Astrocyte of the cerebellum (primary cell): Measurements from ENCODE around the gene LZTS2.

ENCODE experiments used
- DNase-seq: peaks from one replicate; pipeline ENCODE4 v3.0.0-alpha.2; 2011; ENCODE audit warnings: low read depth
- H3K4me3 ChIP-seq: 2 replicates; pipeline ENCODE4 v1.5.1; 2011; ENCODE audit warnings: mild to moderate bottlenecking, low read depth, low read length, moderate library complexity
- in situ Hi-C: cut with HindIII; loops from 2 replicates; pipeline ENCODE4 v1.10.0; 2017; ENCODE audit warnings: low sequenced_read_pairs
- TF ChIP-seq, protein P1 (sequence below): IDR thresholded peaks from 2 replicates; pipeline ENCODE4 v1.5.1; 2012; ENCODE audit warnings: low read length, low read depth, moderate library complexity, mild to moderate bottlenecking; ENCODE audit errors: missing control alignments

LZTS2 gene

DNA sequence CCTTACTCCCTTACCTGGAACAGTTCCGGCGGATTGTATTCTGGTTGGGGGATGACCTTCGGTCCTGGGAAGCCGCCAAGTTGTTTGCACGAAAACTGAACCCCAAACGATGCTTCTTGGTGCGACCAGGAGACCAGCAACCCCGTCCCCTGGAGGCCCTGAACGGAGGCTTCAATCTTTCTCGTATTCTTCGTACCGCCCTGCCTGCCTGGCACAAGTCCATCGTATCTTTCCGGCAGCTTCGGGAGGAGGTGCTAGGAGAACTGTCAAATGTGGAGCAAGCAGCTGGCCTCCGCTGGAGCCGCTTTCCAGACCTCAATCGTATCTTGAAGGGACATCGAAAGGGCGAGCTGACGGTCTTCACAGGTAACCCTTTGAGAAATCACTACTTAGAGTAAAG lies 10.5 kb upstream of the LZTS2 start:
- DNase-seq = no peak
- H3K4me3 ChIP-seq = no peak overlapping the region
- in situ Hi-C loops = no loop called here
- TF ChIP-seq, protein P1, sequence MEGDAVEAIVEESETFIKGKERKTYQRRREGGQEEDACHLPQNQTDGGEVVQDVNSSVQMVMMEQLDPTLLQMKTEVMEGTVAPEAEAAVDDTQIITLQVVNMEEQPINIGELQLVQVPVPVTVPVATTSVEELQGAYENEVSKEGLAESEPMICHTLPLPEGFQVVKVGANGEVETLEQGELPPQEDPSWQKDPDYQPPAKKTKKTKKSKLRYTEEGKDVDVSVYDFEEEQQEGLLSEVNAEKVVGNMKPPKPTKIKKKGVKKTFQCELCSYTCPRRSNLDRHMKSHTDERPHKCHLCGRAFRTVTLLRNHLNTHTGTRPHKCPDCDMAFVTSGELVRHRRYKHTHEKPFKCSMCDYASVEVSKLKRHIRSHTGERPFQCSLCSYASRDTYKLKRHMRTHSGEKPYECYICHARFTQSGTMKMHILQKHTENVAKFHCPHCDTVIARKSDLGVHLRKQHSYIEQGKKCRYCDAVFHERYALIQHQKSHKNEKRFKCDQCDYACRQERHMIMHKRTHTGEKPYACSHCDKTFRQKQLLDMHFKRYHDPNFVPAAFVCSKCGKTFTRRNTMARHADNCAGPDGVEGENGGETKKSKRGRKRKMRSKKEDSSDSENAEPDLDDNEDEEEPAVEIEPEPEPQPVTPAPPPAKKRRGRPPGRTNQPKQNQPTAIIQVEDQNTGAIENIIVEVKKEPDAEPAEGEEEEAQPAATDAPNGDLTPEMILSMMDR = no peak

DNA sequence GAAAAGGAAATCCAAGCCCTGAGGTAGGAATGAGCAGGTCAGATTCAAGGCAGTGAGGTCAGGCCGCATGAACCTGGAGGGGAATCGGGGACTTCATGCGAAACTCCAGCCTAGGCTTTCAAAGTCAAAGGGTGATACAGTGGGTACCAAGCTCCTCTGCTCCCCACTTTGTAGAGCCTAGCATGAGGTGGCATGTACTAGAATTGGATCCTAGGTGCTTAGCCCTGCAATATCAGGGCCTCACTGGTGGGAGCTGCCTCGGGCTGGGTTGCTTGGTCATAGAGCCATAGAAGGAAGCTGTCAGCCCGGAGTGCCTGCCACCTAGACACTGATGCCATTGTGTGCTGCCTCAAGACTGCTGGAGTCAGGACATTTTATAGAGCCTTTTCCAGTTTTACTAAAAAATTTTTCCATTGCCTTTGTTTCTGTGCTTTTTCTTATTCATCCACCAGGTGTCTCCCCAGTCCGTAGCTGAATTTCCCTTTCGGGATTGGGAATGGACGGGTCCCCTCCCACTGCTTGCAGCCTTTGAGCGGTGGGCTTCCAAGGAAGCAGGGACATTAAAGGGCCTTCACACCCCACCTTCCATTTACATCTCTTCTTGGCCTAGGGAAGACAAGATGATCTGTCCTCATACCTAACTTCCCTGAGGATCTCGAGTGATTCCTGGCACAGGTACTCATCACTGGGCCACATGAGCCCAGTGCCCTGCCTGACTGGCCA lies 5.5 kb upstream of the LZTS2 start:
- DNase-seq = no peak
- in situ Hi-C loops = no loop called here
- H3K4me3 ChIP-seq = no peak overlapping the region
- TF ChIP-seq, protein P1 = peak; percentile 71

DNA sequence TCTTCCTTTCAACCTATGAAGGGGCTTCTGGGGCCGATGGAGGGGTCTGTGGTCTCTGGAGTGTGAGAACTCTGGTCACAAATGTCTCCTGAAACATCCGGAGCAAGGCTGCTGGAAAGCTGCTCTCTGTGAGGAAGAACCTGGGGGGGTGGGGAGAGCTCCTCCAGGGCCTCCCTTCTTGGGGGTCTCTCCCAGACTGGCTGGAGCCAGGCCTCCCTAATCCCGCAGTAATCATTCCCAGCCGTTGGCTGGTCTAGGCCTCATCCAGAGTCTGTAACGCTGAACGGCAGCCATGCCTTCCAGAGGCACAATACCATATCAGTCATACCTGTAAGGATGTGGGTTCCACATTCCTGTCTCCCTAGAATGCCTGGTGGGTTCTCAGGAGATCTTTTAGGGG lies 4.4 kb upstream of the LZTS2 start:
- in situ Hi-C loops = loop anchor here (5.0 kb wide), 1 partner anchor 37 kb away; the partner anchor contains the start of genes PDZD7 and SFXN3
- H3K4me3 ChIP-seq = no peak overlapping the region
- TF ChIP-seq, protein P1 = no peak
- DNase-seq = no peak

DNA sequence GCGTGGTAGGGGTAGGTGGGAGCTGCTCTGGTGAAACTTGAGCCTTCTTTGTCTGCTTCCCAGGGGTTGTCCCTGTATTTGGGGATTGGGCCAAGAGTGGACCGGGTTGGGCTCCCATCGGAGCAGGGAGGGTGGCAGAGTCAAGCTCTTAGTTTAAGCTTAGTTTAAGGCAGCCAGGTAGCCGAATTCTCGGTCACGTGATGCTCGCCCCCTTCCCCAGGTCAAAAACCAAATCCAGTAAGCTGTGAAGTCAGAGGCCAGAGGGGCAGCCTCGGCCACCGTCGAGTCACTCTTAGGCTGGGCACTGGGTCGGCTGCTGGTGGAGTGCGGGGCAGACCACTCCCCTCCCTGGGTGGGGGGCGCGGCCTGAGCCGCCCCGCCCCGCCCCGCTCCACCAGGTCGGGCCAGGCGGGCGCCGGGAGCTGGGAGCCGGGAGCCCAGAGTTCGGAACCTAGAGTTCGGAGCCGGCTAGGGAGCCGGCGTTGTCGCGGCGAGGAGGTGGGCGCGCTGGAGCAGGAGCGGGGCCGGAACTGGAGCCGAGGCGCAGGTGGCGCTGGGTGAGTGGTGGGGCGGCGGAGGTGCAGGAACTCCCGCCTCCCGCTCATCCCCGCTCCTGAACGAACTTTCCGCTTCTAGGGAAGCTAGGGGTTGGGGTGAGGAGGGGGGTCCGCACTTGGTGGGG lies 2.8 kb upstream of the LZTS2 start:
- TF ChIP-seq, protein P1 = no peak
- in situ Hi-C loops = loop anchor here (5.0 kb wide), 1 partner anchor 35 kb away; the partner anchor contains the start of genes PDZD7 and SFXN3
- H3K4me3 ChIP-seq = peak overlapping the region; percentile 91
- DNase-seq = no peak

DNA sequence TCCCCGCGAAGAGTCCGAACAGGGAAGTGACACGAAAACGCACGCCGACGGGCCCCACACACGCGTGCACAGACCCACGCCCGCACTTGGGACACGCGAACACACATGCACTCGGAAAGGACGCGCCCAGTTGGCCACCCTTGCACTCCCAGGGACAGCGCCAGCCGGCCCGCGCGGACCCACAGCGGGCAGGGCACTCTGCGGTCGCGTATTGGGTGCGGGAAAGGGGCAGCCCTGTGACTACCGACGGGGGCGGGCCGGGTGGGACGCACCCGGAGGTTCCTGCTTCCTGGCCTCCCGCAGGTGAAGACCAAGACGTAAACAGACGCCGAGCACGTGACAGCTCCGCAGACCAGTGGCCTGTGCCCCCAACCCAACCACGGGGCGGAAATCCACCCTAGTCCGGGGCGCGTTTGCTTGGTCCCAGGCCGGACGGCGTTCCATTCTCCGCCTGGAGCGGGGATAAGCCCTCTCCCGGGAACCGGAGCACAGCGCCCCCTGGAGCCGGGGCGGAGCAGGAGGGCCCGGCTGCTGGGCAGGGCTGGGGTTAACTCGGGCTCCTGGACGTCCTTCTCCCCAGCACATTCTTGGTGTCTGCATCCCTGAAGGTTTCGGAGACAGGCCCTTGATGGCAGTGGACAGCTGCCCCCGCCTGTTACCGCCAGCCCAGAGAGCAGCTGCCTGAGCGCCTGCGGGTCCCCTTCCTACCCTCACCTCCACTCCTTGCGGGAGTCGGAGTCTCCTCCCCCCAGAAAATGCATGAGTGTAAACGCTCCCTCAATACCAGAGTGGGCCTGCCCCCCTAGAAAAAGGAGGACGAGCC lies 2.0 kb upstream of the LZTS2 start:
- no peak for DNase-seq
- TF ChIP-seq, protein P1 = peak; percentile 92
- in situ Hi-C loops = loop anchor here (5.0 kb wide), 1 partner anchor 35 kb away; the partner anchor contains the start of genes PDZD7 and SFXN3
- peak overlapping the region; percentile 91 for H3K4me3 ChIP-seq

DNA sequence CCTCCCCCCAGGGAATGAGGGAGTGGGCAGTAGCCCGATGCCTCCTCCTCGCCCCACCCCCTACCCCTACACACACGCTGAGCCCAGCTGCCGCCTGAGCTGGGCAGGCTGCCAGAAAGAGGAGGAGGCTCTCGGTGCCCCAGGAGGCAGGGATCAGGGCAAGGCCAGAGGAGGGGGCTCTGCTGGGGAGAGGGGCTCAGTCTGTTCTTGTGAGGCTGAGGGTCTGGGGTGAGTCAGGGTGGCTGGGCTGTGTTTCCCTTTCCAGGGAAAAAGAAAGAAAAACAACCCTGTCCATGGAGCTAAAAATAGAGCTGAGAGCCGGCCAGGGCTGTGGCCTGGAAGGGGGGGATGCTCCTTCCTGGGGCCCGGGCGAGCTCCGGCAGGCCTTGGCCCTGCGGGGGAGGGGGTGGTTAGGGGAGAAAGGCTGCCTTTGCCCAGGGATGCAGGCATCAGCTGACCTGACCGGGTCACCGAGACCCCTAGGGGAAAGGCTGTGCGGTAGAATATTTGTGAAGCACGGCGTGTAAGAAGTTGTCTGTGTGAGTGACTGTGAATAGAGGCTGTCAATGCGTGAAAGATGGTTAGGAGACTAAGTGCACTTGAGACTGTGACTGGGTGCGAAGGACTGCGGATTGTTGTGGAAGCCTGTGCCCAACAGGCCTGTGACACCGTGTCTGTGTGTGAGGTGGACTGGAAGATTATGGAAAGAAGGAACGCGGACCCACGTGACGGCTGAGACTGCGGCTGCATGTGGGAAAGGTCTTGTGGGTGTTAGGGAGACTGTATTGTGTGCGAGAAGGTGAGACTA lies 1.2 kb upstream of the LZTS2 start:
- TF ChIP-seq, protein P1 = no peak
- peak overlapping the region; percentile 91 for H3K4me3 ChIP-seq
- in situ Hi-C loops = loop anchor here (5.0 kb wide), 1 partner anchor 34 kb away; the partner anchor contains the start of genes PDZD7 and SFXN3
- peak; percentile 64 for DNase-seq
